DMS 273 (cell line): ENCODE data around the gene INO80C.
A peak's percentile ranks its signal among the peaks of the same experiment; 100 is the strongest.

Experiments
- DNase-seq: peaks from one replicate; lab custom pipeline; 2025; ENCODE audit not compliant: unreplicated experiment; lab: John Stamatoyannopoulos, UW

INO80C gene

GRCh38 chr18:35513181-35513936, 15.6 kb upstream of the INO80C start:
- DNase-seq = no peak

- no peak for DNase-seq
Measured at GRCh38 chr18:35512761-35513160, 15.0 kb upstream of the INO80C start.

GRCh38 chr18:35511833-35512232, 14.1 kb upstream of the INO80C start:
- no peak for DNase-seq

GRCh38 chr18:35511428-35511827, 13.7 kb upstream of the INO80C start:
- DNase-seq = no peak

- DNase-seq = no peak
Measured at GRCh38 chr18:35510076-35510651, 12.4 kb upstream of the INO80C start.

GRCh38 chr18:35508746-35509338, 11.1 kb upstream of the INO80C start:
- no peak for DNase-seq

GRCh38 chr18:35508030-35508429, 10.3 kb upstream of the INO80C start:
- no peak for DNase-seq

GRCh38 chr18:35507623-35508022, 9.9 kb upstream of the INO80C start:
- no peak for DNase-seq

- no peak for DNase-seq
Measured at GRCh38 chr18:35507192-35507591, 9.4 kb upstream of the INO80C start.

GRCh38 chr18:35506024-35506712, 8.4 kb upstream of the INO80C start:
- no peak for DNase-seq

GRCh38 chr18:35504996-35505395, 7.2 kb upstream of the INO80C start:
- no peak for DNase-seq

GRCh38 chr18:35502052-35502451, 4.3 kb upstream of the INO80C start:
- no peak for DNase-seq

GRCh38 chr18:35501369-35501768, 3.6 kb upstream of the INO80C start:
- no peak for DNase-seq

- peak; percentile 15 for DNase-seq
Measured at GRCh38 chr18:35500113-35500512, 2.4 kb upstream of the INO80C start.

- DNase-seq = no peak
Measured at GRCh38 chr18:35497027-35497369, 762 bp downstream of the INO80C start.

- no peak for DNase-seq
Measured at GRCh38 chr18:35495536-35496314, 2.0 kb downstream of the INO80C start.

- DNase-seq = no peak
Measured at GRCh38 chr18:35494251-35495220, 3.2 kb downstream of the INO80C start.

GRCh38 chr18:35491700-35492077, 6.1 kb downstream of the INO80C start:
- no peak for DNase-seq

GRCh38 chr18:35490894-35491699, 6.7 kb downstream of the INO80C start:
- DNase-seq = no peak
